Muscle of leg (tissue), 11 donors: ENCODE data around the gene ST6GALNAC1. TPM values are rescaled to one million over a fixed set of nuclear protein-coding genes. Genes with fewer than 3 reads are reported as not detected.

Experiments
- DNase-seq: peaks from one replicate; pipeline ENCODE4 v3.0.0; 2013
- H3K27ac ChIP-seq: one replicate; pipeline ENCODE4 v1.5.1; 2013; ENCODE audit warnings: mild to moderate bottlenecking, low read length, control low read depth
- H3K27me3 ChIP-seq: one replicate; pipeline ENCODE4 v1.6.1; 2013; ENCODE audit warnings: low read length; ENCODE audit not compliant: control insufficient read depth, insufficient read depth
- H3K36me3 ChIP-seq: one replicate; pipeline ENCODE4 v1.6.1; 2013; ENCODE audit warnings: low read length; ENCODE audit not compliant: control insufficient read depth, insufficient read depth
- H3K4me1 ChIP-seq: one replicate; pipeline ENCODE4 v1.6.1; 2013; ENCODE audit warnings: low read length; ENCODE audit not compliant: control insufficient read depth, insufficient read depth
- H3K4me3 ChIP-seq: one replicate; pipeline ENCODE4 v1.5.1; 2013; ENCODE audit warnings: low read length, control low read depth
- H3K9me3 ChIP-seq: replicated peaks from 2 replicates; pipeline ENCODE4 v1.6.1; 2013; ENCODE audit warnings: low read depth, low read length; ENCODE audit not compliant: control insufficient read depth
- WGBS: methylation state at CpG from one replicate; pipeline ENCODE4 v1.1.5; 2013; ENCODE audit warnings: missing lambda C conversion rate; ENCODE audit not compliant: insufficient coverage; 5-methylcytosine and 5-hydroxymethylcytosine counted together
- polyA plus RNA-seq, 8 donors: library from polyadenylated mRNA; unstranded; fragments of 120-200 nt; gene quantifications; one replicate each; pipeline versions ENCODE4 v1.2.1 to v1.2.3, GENCODE V29; 2013; ENCODE audit warnings: inconsistent platforms in 1 of 8, low replicate concordance in 1 of 8; ENCODE audit not compliant: insufficient read length in 8 of 8, insufficient read depth in 1 of 8
- total RNA-seq: library from RNA; stranded (reverse); fragments of 120-200 nt; gene quantifications from one replicate; pipeline ENCODE4 v1.2.4, GENCODE V29; 2013

Gene ST6GALNAC1
- total and polyA plus RNA-seq, 9 donors: 0.13 to 8.5 (median 0.53) TPM

GRCh38 chr17:76633628-76634328, 9.8 kb downstream of the ST6GALNAC1 start:
- 88% methylated on average over 4 of the region's 14 CpGs for WGBS
- Histone ChIP-seq H3K36me3 (no peaks in the 10 kb centered on the region), H3K4me1 (no peaks in the 10 kb centered on the region)

DNA sequence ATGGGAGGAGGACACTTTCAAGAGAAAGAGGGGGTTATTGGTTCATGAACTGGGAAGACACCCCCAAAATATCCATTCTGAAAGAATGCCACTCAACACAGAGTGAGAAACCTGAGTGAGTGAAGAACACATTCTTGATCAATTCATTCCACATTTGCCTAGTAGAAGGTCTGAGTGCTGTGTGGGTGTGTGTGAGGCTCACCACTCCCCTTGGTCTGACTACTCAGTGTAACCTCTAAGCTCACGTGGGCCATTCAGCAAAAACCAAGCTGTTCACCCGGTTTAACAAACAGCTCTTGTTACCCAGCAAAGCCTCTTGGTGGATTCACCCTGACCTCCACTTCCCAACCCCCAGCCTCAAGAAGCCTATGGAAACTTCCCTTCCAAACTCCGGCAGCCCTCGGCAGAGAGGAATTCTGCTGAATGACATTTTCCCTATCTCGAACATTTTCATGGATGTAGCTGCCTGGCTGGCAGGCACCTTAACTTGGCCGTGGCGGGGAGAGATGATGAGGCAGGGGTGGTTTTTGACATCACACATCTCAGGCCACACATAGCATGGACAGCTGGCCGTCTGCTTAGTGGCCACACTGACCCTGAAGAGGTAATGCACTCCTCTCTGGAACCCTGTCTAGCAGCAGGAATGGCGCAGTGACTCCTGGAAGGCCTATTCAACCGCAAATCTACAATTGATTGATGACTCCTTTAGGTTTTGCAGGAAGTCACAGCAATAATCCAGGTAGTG, 11.6 kb downstream of the ST6GALNAC1 start:
- Histone ChIP-seq H3K27me3 (no peaks in the 10 kb centered on the region), H3K4me1 (no peaks in the 10 kb centered on the region)

More at GRCh38 chr17:76633628-76634328, 9.8 kb downstream of the ST6GALNAC1 start:
- Histone ChIP-seq H3K27ac (no peak overlapping the region), H3K27me3 (no peaks in the 10 kb centered on the region), H3K9me3 (no peaks in the 10 kb centered on the region), H3K4me3 (no peak overlapping the region)
- DNase-seq: no peak

GRCh38 chr17:76630151-76630550, 13.4 kb downstream of the ST6GALNAC1 start:
- no peak for DNase-seq
- no peak overlapping the region for H3K4me3 ChIP-seq
- no peak overlapping the region for H3K27ac ChIP-seq
- H3K27me3 ChIP-seq: no peaks in the 10 kb centered on the region
- 46% methylated on average over 4 of the region's 6 CpGs for WGBS
- H3K4me1 ChIP-seq: no peaks in the 10 kb centered on the region
- no peaks in the 10 kb centered on the region for H3K36me3 ChIP-seq
- no peaks in the 10 kb centered on the region for H3K9me3 ChIP-seq

More for the DNA sequence above, 11.6 kb downstream of the ST6GALNAC1 start:
- Histone ChIP-seq H3K36me3 (no peaks in the 10 kb centered on the region), H3K9me3 (no peaks in the 10 kb centered on the region), H3K4me3 (no peak overlapping the region), H3K27ac (no peak overlapping the region)
- 51% methylated on average over 4 of the region's 10 CpGs for WGBS
- no peak for DNase-seq

GRCh38 chr17:76627510-76627909, 16.0 kb downstream of the ST6GALNAC1 start:
- no peak overlapping the region for H3K27ac ChIP-seq
- DNase-seq: no peak
- no peaks in the 10 kb centered on the region for H3K36me3 ChIP-seq
- no peaks in the 10 kb centered on the region for H3K9me3 ChIP-seq
- no peaks in the 10 kb centered on the region for H3K27me3 ChIP-seq
- WGBS: 85% methylated on average over 3 of the region's 13 CpGs
- H3K4me3 ChIP-seq: no peak overlapping the region
- H3K4me1 ChIP-seq: no peaks in the 10 kb centered on the region

DNA sequence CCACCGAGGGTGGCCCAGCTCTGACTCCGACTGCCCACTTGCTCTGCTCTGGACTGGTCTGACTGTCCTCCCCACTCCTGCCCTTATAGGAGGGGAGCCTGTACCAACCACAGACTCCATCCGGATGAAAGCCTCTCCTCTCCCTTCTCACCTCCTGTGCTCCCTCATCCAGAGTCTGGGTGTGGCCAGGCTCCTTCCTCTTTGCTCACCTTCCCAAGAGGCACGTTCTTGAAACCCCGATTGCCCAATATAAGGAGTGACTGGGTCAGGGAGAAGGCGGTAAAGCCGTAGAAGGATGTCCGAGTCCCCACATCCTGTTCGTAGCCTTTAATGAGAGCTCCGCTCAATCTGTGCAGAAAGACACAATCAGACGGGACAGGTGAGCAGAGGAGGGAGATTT, 17.1 kb downstream of the ST6GALNAC1 start:
- 62% methylated on average over 9 of the region's 11 CpGs for WGBS
- Histone ChIP-seq H3K9me3 (no peaks in the 10 kb centered on the region), H3K36me3 (no peaks in the 10 kb centered on the region)

GRCh38 chr17:76625496-76625895, 18.1 kb downstream of the ST6GALNAC1 start:
- no peaks in the 10 kb centered on the region for H3K9me3 ChIP-seq
- no peaks in the 10 kb centered on the region for H3K27me3 ChIP-seq
- H3K4me3 ChIP-seq: no peak overlapping the region
- H3K27ac ChIP-seq: no peak overlapping the region
- no peaks in the 10 kb centered on the region for H3K4me1 ChIP-seq
- no peaks in the 10 kb centered on the region for H3K36me3 ChIP-seq
- WGBS: 100% methylated on average over 1 of the region's 6 CpGs
- DNase-seq: no peak

More for the DNA sequence above, 17.1 kb downstream of the ST6GALNAC1 start:
- H3K27ac ChIP-seq: no peak overlapping the region
- no peak overlapping the region for H3K4me3 ChIP-seq
- DNase-seq: no peak
- H3K4me1 ChIP-seq: no peaks in the 10 kb centered on the region
- no peaks in the 10 kb centered on the region for H3K27me3 ChIP-seq

GRCh38 chr17:76623271-76624146, 20.0 kb downstream of the ST6GALNAC1 start:
- H3K27ac ChIP-seq: no peak overlapping the region
- H3K4me3 ChIP-seq: no peak overlapping the region
- H3K36me3 ChIP-seq: no peaks in the 10 kb centered on the region
- no peaks in the 10 kb centered on the region for H3K9me3 ChIP-seq
- H3K4me1 ChIP-seq: no peaks in the 10 kb centered on the region
- WGBS: 0% methylated on average over 10 of the region's 18 CpGs
- DNase-seq: peak; percentile 71
- H3K27me3 ChIP-seq: no peaks in the 10 kb centered on the region

DNA sequence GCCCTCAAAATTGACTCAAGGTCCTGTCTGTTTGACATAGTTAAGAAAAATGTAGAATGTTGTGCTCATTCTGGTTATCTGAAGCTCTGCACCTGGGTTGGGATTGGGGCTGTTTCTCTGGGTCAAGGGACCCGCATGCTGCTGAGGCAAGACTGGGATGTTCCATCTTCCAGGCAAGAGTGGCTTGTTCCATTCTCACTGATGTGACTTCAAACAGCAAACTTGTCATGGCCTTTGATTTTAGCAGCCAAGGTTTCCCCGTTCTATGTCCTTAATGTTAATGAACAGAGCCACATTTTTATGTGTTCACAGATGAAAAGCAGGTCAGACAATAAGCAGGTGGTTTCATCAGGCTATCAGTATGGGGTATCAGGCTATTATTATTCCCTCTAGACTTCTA, 25.7 kb downstream of the ST6GALNAC1 start:
- no peaks in the 10 kb centered on the region for H3K36me3 ChIP-seq
- no peak overlapping the region for H3K4me3 ChIP-seq
- peaks cover 2% of the 10 kb centered on the region for H3K27me3 ChIP-seq
- DNase-seq: no peak
- no peak overlapping the region for H3K27ac ChIP-seq
- WGBS: no CpG with 5 or more reads among the region's 2 CpGs
- no peaks in the 10 kb centered on the region for H3K4me1 ChIP-seq
- H3K9me3 ChIP-seq: no peaks in the 10 kb centered on the region

- Histone ChIP-seq H3K4me3 (no peak overlapping the region), H3K36me3 (no peaks in the 10 kb centered on the region), H3K4me1 (no peaks in the 10 kb centered on the region), H3K9me3 (no peaks in the 10 kb centered on the region), H3K27ac (no peak overlapping the region), H3K27me3 (peaks cover 2% of the 10 kb centered on the region)
- 90% methylated on average over 23 of the region's 28 CpGs for WGBS
- no peak for DNase-seq
These were observed 28.5 kb downstream of the ST6GALNAC1 start for GRCh38 chr17:76614912-76615617.
